HuH-7.5 (cell line): Measurements from ENCODE around the gene TTC7B.

Source experiments
- DNase-seq: peaks from one replicate; pipeline ENCODE4 v3.0.0; 2011; ENCODE audit warnings: low spot score

The TTC7B gene

GRCh38 chr14:90599748-90600507 is 216.3 kb downstream of the TTC7B start:
- DNase-seq, result peak; percentile 23

GRCh38 chr14:90599339-90599738 is 216.9 kb downstream of the TTC7B start:
- no peak for DNase-seq

- DNase-seq, result no peak
These were observed 218.3 kb downstream of the TTC7B start for GRCh38 chr14:90597961-90598360.

- DNase-seq, result no peak
These were observed 219.5 kb downstream of the TTC7B start for GRCh38 chr14:90596733-90597132.

- no peak for DNase-seq
These were observed 222.8 kb downstream of the TTC7B start for GRCh38 chr14:90593254-90594040.

- DNase-seq, result no peak
These were observed 223.6 kb downstream of the TTC7B start for GRCh38 chr14:90592655-90593054.

GRCh38 chr14:90587918-90588317 is 228.3 kb downstream of the TTC7B start:
- no peak for DNase-seq

- no peak for DNase-seq
These were observed 228.8 kb downstream of the TTC7B start for GRCh38 chr14:90587252-90587910.

GRCh38 chr14:90585106-90585505 is 231.1 kb downstream of the TTC7B start:
- no peak for DNase-seq

- DNase-seq, result no peak
These were observed 232.2 kb downstream of the TTC7B start for GRCh38 chr14:90583916-90584605.

- DNase-seq, result no peak
These were observed 232.8 kb downstream of the TTC7B start for GRCh38 chr14:90583427-90583826.

GRCh38 chr14:90582166-90582565 is 234.1 kb downstream of the TTC7B start:
- no peak for DNase-seq

GRCh38 chr14:90581745-90582144 is 234.5 kb downstream of the TTC7B start:
- DNase-seq, result no peak

- DNase-seq, result no peak
These were observed 235.6 kb downstream of the TTC7B start for GRCh38 chr14:90580377-90581335.

GRCh38 chr14:90579816-90580215 is 236.4 kb downstream of the TTC7B start:
- no peak for DNase-seq

GRCh38 chr14:90579088-90579487 is 237.1 kb downstream of the TTC7B start:
- no peak for DNase-seq

- no peak for DNase-seq
These were observed 237.8 kb downstream of the TTC7B start for GRCh38 chr14:90578283-90578985.

- no peak for DNase-seq
These were observed 238.5 kb downstream of the TTC7B start for GRCh38 chr14:90577661-90578282.

GRCh38 chr14:90576981-90577660 is 239.1 kb downstream of the TTC7B start:
- DNase-seq, result no peak
